Lower lobe of right lung (tissue), 2 donors: ENCODE measurements around the gene RAB39B. TPM values are rescaled to one million over a fixed set of nuclear protein-coding genes. Genes with fewer than 3 reads are reported as not detected.
"Not testable (repeated sequence)": the region's sequence is repeated elsewhere in the genome, so short reads cannot be mapped to it uniquely, and the experiment has no call there.

Source experiments
- ATAC-seq, 2 donors: fragments of 200-7000 bp; cut with Tn5 transposase; one replicate each; pipeline ENCODE4 v1.9.1; 2020 to 2022; ENCODE audit warnings: mild to moderate bottlenecking in 2 of 2, moderate library complexity in 2 of 2
- DNase-seq: peaks from one replicate; pipeline ENCODE4 v3.0.0-alpha.2; 2020
- H3K27ac ChIP-seq: fragments of 200-600 bp; one replicate; pipeline ENCODE4 v1.8.0; 2022
- H3K27me3 ChIP-seq: fragments of 200-600 bp; one replicate; pipeline ENCODE4 v1.8.0; 2022; ENCODE audit warnings: low read depth
- H3K36me3 ChIP-seq: fragments of 200-600 bp; one replicate; pipeline ENCODE4 v1.8.0; 2022; ENCODE audit warnings: mild to moderate bottlenecking
- H3K4me1 ChIP-seq: fragments of 200-600 bp; one replicate; pipeline ENCODE4 v1.8.0; 2022
- H3K4me3 ChIP-seq: fragments of 200-600 bp; one replicate; pipeline ENCODE4 v1.8.0; 2022; ENCODE audit warnings: mild to moderate bottlenecking
- H3K9me3 ChIP-seq: fragments of 200-600 bp; one replicate; pipeline ENCODE4 v1.8.0; 2022
- CTCF ChIP-seq: fragments of 200-600 bp; IDR thresholded peaks from one replicate; pipeline ENCODE4 v1.8.0; 2022; ENCODE audit warnings: antibody characterized with exemption, mild to moderate bottlenecking
- intact Hi-C: fragments of 100-400 bp; cut with DNase I; formaldehyde crosslinking; loops from one replicate; pipeline ENCODE4 v1.11.0; 2022
- total RNA-seq: library from RNA; stranded (reverse); fragmentation: NEBNext Ultra II Directional; extraction: Animal tissue kit (Norgen Biotek cat#: 25700); gene quantifications from one replicate; pipeline ENCODE4 v1.2.1, GENCODE V29; 2021
- donor health status: DM: no; HTN: yes; CAD: no; lungs with severe emphysema.

Gene RAB39B
- total RNA-seq, 1 donor from 2014 or later = 0.95 TPM

GRCh38 chrX:155246748-155247147 lies 17.5 kb downstream of the RAB39B start:
- H3K36me3 ChIP-seq = no peaks in the 10 kb centered on the region
- intact Hi-C loops = no loop called here
- H3K27me3 ChIP-seq = no peaks in the 10 kb centered on the region
- ATAC-seq (no peak), DNase-seq (no peak)
- H3K27ac ChIP-seq = no peak overlapping the region
- no peak for TF ChIP-seq CTCF
- H3K4me1 ChIP-seq = no peaks in the 10 kb centered on the region
- H3K9me3 ChIP-seq = no peaks in the 10 kb centered on the region
- no peak overlapping the region for H3K4me3 ChIP-seq

- no peaks in the 10 kb centered on the region for H3K4me1 ChIP-seq
- ATAC-seq (no peak), DNase-seq (no peak)
- TF ChIP-seq CTCF = no peak
- peaks cover 24% of the 10 kb centered on the region for H3K36me3 ChIP-seq
- H3K27me3 ChIP-seq = no peaks in the 10 kb centered on the region
- intact Hi-C loops = no loop called here
- H3K4me3 ChIP-seq = no peak overlapping the region
- no peaks in the 10 kb centered on the region for H3K9me3 ChIP-seq
- H3K27ac ChIP-seq = no peak overlapping the region
These were observed 22.0 kb downstream of the RAB39B start for GRCh38 chrX:155242300-155242699.

- Histone ChIP-seq H3K27me3 (no peaks in the 10 kb centered on the region), H3K27ac (no peak overlapping the region), H3K36me3 (peaks cover 45% of the 10 kb centered on the region), H3K4me1 (no peaks in the 10 kb centered on the region), H3K9me3 (no peaks in the 10 kb centered on the region), H3K4me3 (no peak overlapping the region)
- ATAC-seq (no peak), DNase-seq (no peak)
- intact Hi-C loops = no loop called here
- TF ChIP-seq CTCF = no peak
These were observed 26.6 kb downstream of the RAB39B start for GRCh38 chrX:155237719-155238118.

- Histone ChIP-seq H3K9me3 (no peaks in the 10 kb centered on the region), H3K36me3 (peaks cover 55% of the 10 kb centered on the region), H3K4me1 (no peaks in the 10 kb centered on the region), H3K27ac (no peak overlapping the region), H3K4me3 (no peak overlapping the region), H3K27me3 (no peaks in the 10 kb centered on the region)
- no peak for TF ChIP-seq CTCF
- intact Hi-C loops = no loop called here
- DNase-seq (no peak), ATAC-seq (no peak)
These were observed 28.4 kb downstream of the RAB39B start for GRCh38 chrX:155235891-155236290.

- TF ChIP-seq CTCF = no peak
These were observed 33.1 kb downstream of the RAB39B start for GRCh38 chrX:155231163-155231562.

GRCh38 chrX:155225774-155226173 lies 38.5 kb downstream of the RAB39B start:
- no peak overlapping the region for H3K27ac ChIP-seq
- no peaks in the 10 kb centered on the region for H3K9me3 ChIP-seq
- no peak for ATAC-seq
- DNase-seq = no peak
- TF ChIP-seq CTCF = no peak
- intact Hi-C loops = no loop called here
- no peaks in the 10 kb centered on the region for H3K27me3 ChIP-seq
- H3K4me3 ChIP-seq = no peak overlapping the region
- H3K4me1 ChIP-seq = no peaks in the 10 kb centered on the region
- peaks cover 28% of the 10 kb centered on the region for H3K36me3 ChIP-seq

More at GRCh38 chrX:155231163-155231562, 33.1 kb downstream of the RAB39B start:
- Histone ChIP-seq H3K27me3 (no peaks in the 10 kb centered on the region), H3K4me3 (no peak overlapping the region), H3K9me3 (no peaks in the 10 kb centered on the region), H3K4me1 (no peaks in the 10 kb centered on the region), H3K36me3 (peaks cover 47% of the 10 kb centered on the region), H3K27ac (no peak overlapping the region)
- intact Hi-C loops = no loop called here
- ATAC-seq = no peak
- DNase-seq = no peak

GRCh38 chrX:155223746-155224145 lies 40.5 kb downstream of the RAB39B start:
- H3K4me1 ChIP-seq, H3K27me3 ChIP-seq, H3K9me3 ChIP-seq, H3K4me3 ChIP-seq, DNase-seq, ATAC-seq, H3K27ac ChIP-seq, intact Hi-C loops: not testable (repeated sequence)
- peaks cover 25% of the 10 kb centered on the region for H3K36me3 ChIP-seq
